ENCODE results near the gene PRKX. TPM values are rescaled to one million over a fixed set of nuclear protein-coding genes. Genes with fewer than 3 reads are reported as not detected.

The PRKX gene
- total RNA-seq, 2 donors from 2014 or later = 8.6 to 11.2 TPM

GRCh38 chrX:3598046-3598605 lies 115.3 kb downstream of the PRKX start:
- H3K4me1 ChIP-seq = no peaks in the 10 kb centered on the region
- intact Hi-C loops (cut with DNase I) = no loop called here
- no peaks in the 10 kb centered on the region for H3K36me3 ChIP-seq (replicated peaks in 1 of 2; ENCODE audit: insufficient read depth in 1 of 2, low read depth in 2 of 2)
- H3K4me3 ChIP-seq = no peak overlapping the region
- WGBS, 2 donors = 88% methylated on average over 3 of the region's 3 CpGs; no CpG with 5 or more reads in 1 of the 2 donors
- DNase-seq (no peak), ATAC-seq (no peak)
- no peak overlapping the region for H3K27ac ChIP-seq
- H3K27me3 ChIP-seq = no peaks in the 10 kb centered on the region
- H3K9me3 ChIP-seq = no peaks in the 10 kb centered on the region
- no peak for TF ChIP-seq POLR2A (IDR thresholded peaks at IDR 0.05)
- no peak for TF ChIP-seq CTCF (IDR thresholded peaks at IDR 0.05)

- 38 to 57% methylated on average over 5 to 12 of the region's 12 CpGs for WGBS, 2 donors
- no peak for TF ChIP-seq CTCF (IDR thresholded peaks at IDR 0.05)
- no peak for TF ChIP-seq POLR2A (IDR thresholded peaks at IDR 0.05)
These were observed 121.3 kb downstream of the PRKX start for GRCh38 chrX:3592184-3592583.

GRCh38 chrX:3589474-3589873 lies 124.0 kb downstream of the PRKX start:
- DNase-seq (no peak), ATAC-seq (no peak)
- Histone ChIP-seq H3K27ac (no peak overlapping the region), H3K27me3 (no peaks in the 10 kb centered on the region), H3K9me3 (no peaks in the 10 kb centered on the region), H3K4me1 (no peaks in the 10 kb centered on the region), H3K36me3 (replicated peaks in 1 of 2; ENCODE audit: insufficient read depth in 1 of 2, low read depth in 2 of 2) (no peaks in the 10 kb centered on the region), H3K4me3 (no peak overlapping the region)
- WGBS, 2 donors = 63 to 84% methylated on average over 8 of the region's 8 CpGs
- no peak for TF ChIP-seq POLR2A (IDR thresholded peaks at IDR 0.05)
- no peak for TF ChIP-seq CTCF (IDR thresholded peaks at IDR 0.05)
- intact Hi-C loops (cut with DNase I) = no loop called here

More at GRCh38 chrX:3592184-3592583, 121.3 kb downstream of the PRKX start:
- no peaks in the 10 kb centered on the region for H3K36me3 ChIP-seq (replicated peaks in 1 of 2; ENCODE audit: insufficient read depth in 1 of 2, low read depth in 2 of 2)
- H3K27ac ChIP-seq = no peak overlapping the region
- no peaks in the 10 kb centered on the region for H3K27me3 ChIP-seq
- DNase-seq (no peak), ATAC-seq (no peak)
- no peaks in the 10 kb centered on the region for H3K9me3 ChIP-seq
- intact Hi-C loops (cut with DNase I) = no loop called here
- H3K4me1 ChIP-seq = no peaks in the 10 kb centered on the region
- no peak overlapping the region for H3K4me3 ChIP-seq

GRCh38 chrX:3585719-3586118 lies 127.7 kb downstream of the PRKX start:
- H3K4me1 ChIP-seq = no peaks in the 10 kb centered on the region
- intact Hi-C loops (cut with DNase I) = no loop called here
- no peak overlapping the region for H3K27ac ChIP-seq
- no peak overlapping the region for H3K4me3 ChIP-seq
- no peaks in the 10 kb centered on the region for H3K27me3 ChIP-seq
- no peaks in the 10 kb centered on the region for H3K9me3 ChIP-seq
- DNase-seq (no peak), ATAC-seq (no peak)
- TF ChIP-seq CTCF (IDR thresholded peaks at IDR 0.05) = peak in 2 of 7 experiments; percentile 6 to 8
- no peak for TF ChIP-seq POLR2A (IDR thresholded peaks at IDR 0.05)
- no peaks in the 10 kb centered on the region for H3K36me3 ChIP-seq (replicated peaks in 1 of 2; ENCODE audit: insufficient read depth in 1 of 2, low read depth in 2 of 2)
- 43 to 65% methylated on average over 3 of the region's 3 CpGs for WGBS, 2 donors

GRCh38 chrX:3584415-3584996 lies 128.9 kb downstream of the PRKX start:
- WGBS, 2 donors = 70 to 83% methylated on average over 7 to 10 of the region's 10 CpGs
- intact Hi-C loops (cut with DNase I) = no loop called here
- no peak for ATAC-seq

More at GRCh38 chrX:3584415-3584996, 128.9 kb downstream of the PRKX start:
- no peaks in the 10 kb centered on the region for H3K9me3 ChIP-seq
- no peaks in the 10 kb centered on the region for H3K4me1 ChIP-seq
- H3K27me3 ChIP-seq = no peaks in the 10 kb centered on the region
- no peak for DNase-seq
- H3K36me3 ChIP-seq (replicated peaks in 1 of 2; ENCODE audit: insufficient read depth in 1 of 2, low read depth in 2 of 2) = no peaks in the 10 kb centered on the region
- H3K27ac ChIP-seq = no peak overlapping the region
- TF ChIP-seq CTCF (IDR thresholded peaks at IDR 0.05) (no peak), POLR2A (IDR thresholded peaks at IDR 0.05) (no peak)
- H3K4me3 ChIP-seq = no peak overlapping the region
